Measurements from ENCODE around the gene EEF2KMT. TPM values are rescaled to one million over a fixed set of nuclear protein-coding genes. Genes with fewer than 3 reads are reported as not detected.

EEF2KMT gene
- total and polyA plus RNA-seq, 2 of the 8 experiments (the other 6 are each of a cell fraction or from before 2014, with no cell fraction given) = 35.8 to 37.0 TPM

DNA sequence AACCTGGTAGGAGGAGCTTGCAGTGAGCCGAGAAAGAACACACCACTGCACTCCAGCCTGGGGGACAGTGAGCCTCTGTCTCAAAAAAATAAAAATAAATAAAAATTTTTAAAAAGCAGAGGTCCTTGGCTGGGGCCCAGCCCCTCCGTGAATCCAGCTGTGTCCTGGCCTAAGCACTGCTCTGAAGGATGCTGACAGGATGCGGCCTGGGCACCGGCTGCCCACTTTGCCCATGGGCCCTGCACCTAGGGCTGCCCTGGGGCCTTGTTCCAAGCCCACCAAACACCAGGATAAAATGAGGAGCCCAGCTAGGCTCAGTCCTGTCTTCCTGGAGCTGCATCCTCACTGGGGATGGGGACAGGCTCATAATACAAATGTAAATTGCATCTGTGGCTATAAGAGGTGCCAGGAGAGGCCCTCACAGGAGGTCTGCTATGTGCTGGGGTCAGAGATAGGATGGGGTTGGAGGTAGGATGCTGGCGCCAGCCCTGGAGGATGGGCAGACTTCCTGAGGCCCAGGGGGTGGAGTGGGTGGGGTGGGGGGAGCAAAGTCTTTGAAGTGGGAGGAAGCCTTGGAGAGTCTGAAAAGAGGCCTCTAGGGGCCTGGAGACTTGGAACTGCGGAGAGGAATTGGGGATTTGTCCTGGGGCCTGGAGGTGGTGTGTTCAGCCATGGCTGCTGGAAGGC, 38.1 kb downstream of the EEF2KMT start:
- Histone ChIP-seq H4K8ac (ENCODE audit: extremely low read depth, insufficient read depth, low read length) (peak overlapping the region; percentile 63; the same call in 1 of the 2 replicates), H3K56ac (replicated peaks; ENCODE audit: insufficient read length, low read depth, low read length) (no peak overlapping the region), H4K91ac (replicated peaks; ENCODE audit: insufficient read length, low read length) (peak overlapping the region; percentile 98), H3K36me3 (ENCODE audit: control insufficient read depth in 2 of 4, insufficient read depth in 4 of 4, low read length in 3 of 4) (no peaks in the 10 kb centered on the region), H4K5ac (ENCODE audit: insufficient read length, low read depth, low read length) (peak overlapping the region; percentile 45), H2BK12ac (ENCODE audit: low read depth, low read length) (peak overlapping the region; percentile 95; the same call in 1 of the 2 replicates), H3K79me2 (ENCODE audit: control insufficient read depth in 1 of 2, insufficient read depth in 2 of 2, low read length in 2 of 2) (no peaks in the 10 kb centered on the region), H2BK20ac (ENCODE audit: low read length) (no peak overlapping the region), H3K4me2 (ENCODE audit: insufficient read depth in 1 of 2, low read depth in 2 of 2, low read length in 2 of 2) (peak overlapping the region; percentile 22 to 54; a peak in 3 of 4 replicates), H3K4me3 (ENCODE audit: extremely low read depth in 1 of 4, insufficient read depth in 2 of 4, low read depth in 3 of 4, low read length in 4 of 4) (peak overlapping the region in 1 of 4 experiments; percentile 10; a peak in 1 of 8 replicates), H3K23ac (ENCODE audit: insufficient read length) (no peak overlapping the region), H3K79me1 (ENCODE audit: low read depth, low read length) (no peaks in the 10 kb centered on the region), H3K27ac (ENCODE audit: low read depth, low read length) (no peak overlapping the region), H3K4ac (replicated peaks; ENCODE audit: insufficient read length, low read depth, low read length) (peak overlapping the region; percentile 3), H3K9me3 (ENCODE audit: insufficient read depth in 2 of 2, low read depth in 1 of 2, low read length in 1 of 2) (no peaks in the 10 kb centered on the region), H3K4me1 (replicated peaks in 1 of 4; ENCODE audit: control insufficient read depth in 3 of 4, insufficient read depth in 4 of 4, low read length in 3 of 4) (peaks cover 0 to 24% (median 14%) of the 10 kb centered on the region in 4 experiments; a peak in 6 of 7 replicates), H3K27me3 (replicated peaks in 1 of 4; ENCODE audit: control insufficient read depth in 3 of 4, extremely low read depth in 1 of 4, insufficient read depth in 3 of 4, low read length in 3 of 4) (no peaks in the 10 kb centered on the region), H2AFZ (ENCODE audit: low read length) (no peak overlapping the region), H4K20me1 (replicated peaks in 1 of 2; ENCODE audit: control insufficient read depth in 1 of 2, insufficient read depth in 2 of 2, low read length in 2 of 2) (no peaks in the 10 kb centered on the region), H3K14ac (ENCODE audit: insufficient read length) (no peak overlapping the region), H2BK5ac (ENCODE audit: low read depth, low read length) (peak overlapping the region; percentile 83; the same call in 1 of the 2 replicates), H2AK5ac (ENCODE audit: low read depth, low read length) (no peak overlapping the region), H2BK15ac (ENCODE audit: low read length) (no peak overlapping the region), H3K23me2 (ENCODE audit: low read depth, low read length) (no peaks in the 10 kb centered on the region; the same call in 1 of the 2 replicates), H2BK120ac (replicated peaks; ENCODE audit: low read depth, low read length) (peak overlapping the region; percentile 6), H3K9ac (replicated peaks in 1 of 4; ENCODE audit: extremely low read depth in 1 of 4, low read depth in 3 of 4, low read length in 3 of 4) (no peak overlapping the region; a peak in 1 of 7 replicates), H3K18ac (ENCODE audit: extremely low read depth, low read length) (peak overlapping the region; percentile 83)
- POLR2A ChIA-PET (ENCODE audit: partially characterized antibody) = interaction anchor here (0.8 to 3.0 kb wide), 9 partner anchors 10 to 123 kb away, joined by 3 to 17 read pairs (median 3); partner anchors contain the start of gene ALG1
- 78% methylated on average over 6 of the region's 6 CpGs; no CpG with 5 or more reads in 1 of the 2 experiments for WGBS, 2 experiments (ENCODE audit: extremely low coverage in 1 of 2, insufficient coverage in 1 of 2, insufficient read length in 1 of 2, insufficient replicate concordance in 2 of 2, low coverage in 1 of 2, low lambda C conversion rate in 2 of 2, missing lambda C conversion rate in 1 of 2)
- no peak for DNase-seq (ENCODE audit: low read depth in 1 of 2, low spot score in 2 of 2)
- TF ChIP-seq SP4 (IDR thresholded peaks at IDR 0.05; ENCODE audit: low read length) (no peak), TAF1 (IDR thresholded peaks at IDR 0.05; ENCODE audit: low read depth, low read length) (0 out of 2 replicates have a peak, but pooled peaks have one; percentile 27)
- CTCF ChIA-PET (ENCODE audit: partially characterized antibody) = interaction anchor here (0.5 to 28.8 kb wide), 12 partner anchors 7 to 1253 kb away, joined by 3 to 625 read pairs (median 5); partner anchors contain the start of genes ALG1 and SEC14L5
- no peak for FAIRE-seq

Measured in H1 (cell line).